Brain microvascular endothelial cell (primary cell): ENCODE measurements around the gene CPNE4.

Experiments used
- DNase-seq: peaks from one replicate; pipeline ENCODE4 v3.0.0-alpha.2; 2020
- H3K27ac ChIP-seq: fragments of 250-450 bp; sonication (Bioruptor Pico); 2 replicates; pipeline ENCODE4 v1.5.1; 2020; ENCODE audit warnings: mild to moderate bottlenecking, moderate library complexity
- H3K27me3 ChIP-seq: fragments of 250-450 bp; sonication (Bioruptor Pico); replicated peaks from 2 replicates; pipeline ENCODE4 v1.5.1; 2020; ENCODE audit warnings: mild to moderate bottlenecking
- H3K36me3 ChIP-seq: fragments of 250-450 bp; sonication (Bioruptor Pico); replicated peaks from 2 replicates; pipeline ENCODE4 v1.5.1; 2020; ENCODE audit warnings: mild to moderate bottlenecking
- H3K4me3 ChIP-seq: 2 replicates; pipeline ENCODE4 v1.5.1; 2011; ENCODE audit warnings: low read depth, mild to moderate bottlenecking, control low read depth, low read length, moderate library complexity
- CTCF ChIP-seq: IDR thresholded peaks from 2 replicates; pipeline ENCODE4 v1.5.1; 2011; ENCODE audit warnings: low read depth, mild to moderate bottlenecking, moderate library complexity, low read length, control low read depth, inconsistent platforms; ENCODE audit errors: missing control alignments
- in situ Hi-C: cut with HindIII; loops from 2 replicates; pipeline ENCODE4 v1.10.0; 2017; ENCODE audit warnings: low sequenced_read_pairs, low pct_ligation_motif_present

Gene CPNE4

GRCh38 chr3:131602011-131602779 lies 432.6 kb downstream of the CPNE4 start:
- Histone ChIP-seq H3K27me3 (no peaks in the 10 kb centered on the region), H3K4me3 (no peak overlapping the region), H3K36me3 (no peaks in the 10 kb centered on the region), H3K27ac (no peak overlapping the region)
- TF ChIP-seq CTCF, result no peak
- in situ Hi-C loops, result no loop called here
- no peak for DNase-seq

- TF ChIP-seq CTCF, result no peak
Measured at GRCh38 chr3:131597816-131598215, 437.0 kb downstream of the CPNE4 start.

GRCh38 chr3:131596884-131597283 lies 437.9 kb downstream of the CPNE4 start:
- TF ChIP-seq CTCF, result no peak
- H3K4me3 ChIP-seq, result no peak overlapping the region
- DNase-seq, result no peak
- in situ Hi-C loops, result no loop called here
- H3K27me3 ChIP-seq, result no peaks in the 10 kb centered on the region
- no peak overlapping the region for H3K27ac ChIP-seq
- H3K36me3 ChIP-seq, result no peaks in the 10 kb centered on the region

More at GRCh38 chr3:131597816-131598215, 437.0 kb downstream of the CPNE4 start:
- Histone ChIP-seq H3K36me3 (no peaks in the 10 kb centered on the region), H3K27ac (no peak overlapping the region), H3K27me3 (no peaks in the 10 kb centered on the region), H3K4me3 (no peak overlapping the region)
- DNase-seq, result no peak
- in situ Hi-C loops, result no loop called here

GRCh38 chr3:131591394-131592014 lies 443.3 kb downstream of the CPNE4 start:
- in situ Hi-C loops, result no loop called here
- peak; percentile 42 for DNase-seq
- TF ChIP-seq CTCF, result no peak
- Histone ChIP-seq H3K4me3 (no peak overlapping the region), H3K27me3 (no peaks in the 10 kb centered on the region), H3K27ac (no peak overlapping the region), H3K36me3 (no peaks in the 10 kb centered on the region)

- no peak overlapping the region for H3K4me3 ChIP-seq
- H3K27me3 ChIP-seq, result no peaks in the 10 kb centered on the region
- H3K36me3 ChIP-seq, result no peaks in the 10 kb centered on the region
- in situ Hi-C loops, result no loop called here
- no peak for TF ChIP-seq CTCF
- no peak overlapping the region for H3K27ac ChIP-seq
- DNase-seq, result no peak
Measured at GRCh38 chr3:131586277-131586676, 448.5 kb downstream of the CPNE4 start.
